WTC11 (cell line): ENCODE data around the gene ZNF789. TPM values are rescaled to one million over a fixed set of nuclear protein-coding genes. Genes with fewer than 3 reads are reported as not detected.

ENCODE experiments used
- CREM ChIP-seq: sonication (generic); formaldehyde crosslinking; IDR thresholded peaks from 2 replicates; pipeline ENCODE4 v1.8.1; 2022; ENCODE audit warnings: mild to moderate bottlenecking, missing genetic modification reagents, moderate library complexity
- ELF4 ChIP-seq: sonication (generic); formaldehyde crosslinking; IDR thresholded peaks from 2 replicates; pipeline ENCODE4 v1.8.1; 2022; ENCODE audit warnings: low read depth, mild to moderate bottlenecking, moderate library complexity, missing genetic modification reagents
- EMX1 ChIP-seq: fragments of 250-450 bp; sonication (Bioruptor Pico); IDR thresholded peaks from 2 replicates; pipeline ENCODE4 v1.8.0; 2021; ENCODE audit warnings: mild to moderate bottlenecking
- GRHL2 ChIP-seq: fragments of 250-450 bp; sonication (Bioruptor Pico); IDR thresholded peaks from 2 replicates; pipeline ENCODE4 v1.8.0; 2022; ENCODE audit warnings: mild to moderate bottlenecking, moderate library complexity; ENCODE audit not compliant: insufficient replicate concordance, severe bottlenecking
- MLX ChIP-seq: sonication (generic); formaldehyde crosslinking; IDR thresholded peaks from 2 replicates; pipeline ENCODE4 v1.8.1; 2023; ENCODE audit warnings: mild to moderate bottlenecking, missing genetic modification reagents, moderate library complexity
- MYBL2 ChIP-seq: sonication (generic); formaldehyde crosslinking; IDR thresholded peaks from 2 replicates; pipeline ENCODE4 v1.8.1; 2023; ENCODE audit warnings: mild to moderate bottlenecking, moderate library complexity, missing genetic modification reagents
- NFYB ChIP-seq: sonication (generic); formaldehyde crosslinking; conservative IDR thresholded peaks from 2 replicates; pipeline ENCODE4 v1.8.0; 2022; ENCODE audit warnings: low read depth, missing genetic modification reagents
- NR3C1 ChIP-seq: sonication (generic); formaldehyde crosslinking; conservative IDR thresholded peaks from 2 replicates; pipeline ENCODE4 v1.8.1; 2023; ENCODE audit warnings: low read depth, mild to moderate bottlenecking, missing genetic modification reagents
- OVOL2 ChIP-seq: fragments of 250-450 bp; sonication (Bioruptor Pico); IDR thresholded peaks from 2 replicates; pipeline ENCODE4 v1.9.0; 2021; ENCODE audit warnings: mild to moderate bottlenecking, borderline replicate concordance
- SOX15 ChIP-seq: fragments of 250-450 bp; sonication (Bioruptor Pico); IDR thresholded peaks from 2 replicates; pipeline ENCODE4 v1.9.0; 2021; ENCODE audit warnings: mild to moderate bottlenecking
- ZBTB43 ChIP-seq: sonication (generic); formaldehyde crosslinking; IDR thresholded peaks from 2 replicates; pipeline ENCODE4 v1.8.1; 2023; ENCODE audit warnings: mild to moderate bottlenecking, missing genetic modification reagents
- ZMAT4 ChIP-seq: fragments of 250-450 bp; sonication (Bioruptor Pico); IDR thresholded peaks from 2 replicates; pipeline ENCODE4 v1.9.0; 2021; ENCODE audit warnings: mild to moderate bottlenecking
- ZNF219 ChIP-seq: sonication (generic); formaldehyde crosslinking; IDR thresholded peaks from 2 replicates; pipeline ENCODE4 v1.8.0; 2023; ENCODE audit warnings: missing genetic modification reagents, mild to moderate bottlenecking, borderline replicate concordance
- ZNF423 ChIP-seq: fragments of 250-450 bp; sonication (Bioruptor Pico); IDR thresholded peaks from 2 replicates; pipeline ENCODE4 v2.1.2; 2022; ENCODE audit warnings: mild to moderate bottlenecking, moderate library complexity
- total RNA-seq: library from RNA; stranded (reverse); gene quantifications from 3 replicates; pipeline ENCODE4 v1.2.3, GENCODE V29; 2021
- TF ChIP-seq, protein P1 (sequence below): fragments of 250-450 bp; sonication (Bioruptor Pico); IDR thresholded peaks from 2 replicates; pipeline ENCODE4 v1.9.0; 2021; ENCODE audit warnings: mild to moderate bottlenecking
- TF ChIP-seq, protein P2 (sequence below): fragments of 200-600 bp; IDR thresholded peaks from 2 replicates; pipeline ENCODE4 v1.8.0; 2022; ENCODE audit warnings: antibody characterized with exemption
- TF ChIP-seq, protein P3 (sequence below): sonication (generic); formaldehyde crosslinking; IDR thresholded peaks from 2 replicates; pipeline ENCODE4 v1.8.0; 2022; ENCODE audit warnings: missing genetic modification reagents
- TF ChIP-seq, protein P4 (sequence below): sonication (generic); formaldehyde crosslinking; IDR thresholded peaks from 2 replicates; pipeline ENCODE4 v1.8.1; 2022; ENCODE audit warnings: missing genetic modification reagents, borderline replicate concordance
- TF ChIP-seq, protein P5 (sequence below): sonication (generic); formaldehyde crosslinking; IDR thresholded peaks from 2 replicates; pipeline ENCODE4 v1.8.1; 2022; ENCODE audit warnings: low read depth, mild to moderate bottlenecking, moderate library complexity, missing genetic modification reagents, borderline replicate concordance
- TF ChIP-seq, protein P6 (sequence below): sonication (generic); formaldehyde crosslinking; IDR thresholded peaks from 2 replicates; pipeline ENCODE4 v1.8.0; 2023; ENCODE audit warnings: mild to moderate bottlenecking, missing genetic modification reagents

The ZNF789 gene
- total RNA-seq, 1 experiment from 2014 or later = 14.0 TPM

DNA sequence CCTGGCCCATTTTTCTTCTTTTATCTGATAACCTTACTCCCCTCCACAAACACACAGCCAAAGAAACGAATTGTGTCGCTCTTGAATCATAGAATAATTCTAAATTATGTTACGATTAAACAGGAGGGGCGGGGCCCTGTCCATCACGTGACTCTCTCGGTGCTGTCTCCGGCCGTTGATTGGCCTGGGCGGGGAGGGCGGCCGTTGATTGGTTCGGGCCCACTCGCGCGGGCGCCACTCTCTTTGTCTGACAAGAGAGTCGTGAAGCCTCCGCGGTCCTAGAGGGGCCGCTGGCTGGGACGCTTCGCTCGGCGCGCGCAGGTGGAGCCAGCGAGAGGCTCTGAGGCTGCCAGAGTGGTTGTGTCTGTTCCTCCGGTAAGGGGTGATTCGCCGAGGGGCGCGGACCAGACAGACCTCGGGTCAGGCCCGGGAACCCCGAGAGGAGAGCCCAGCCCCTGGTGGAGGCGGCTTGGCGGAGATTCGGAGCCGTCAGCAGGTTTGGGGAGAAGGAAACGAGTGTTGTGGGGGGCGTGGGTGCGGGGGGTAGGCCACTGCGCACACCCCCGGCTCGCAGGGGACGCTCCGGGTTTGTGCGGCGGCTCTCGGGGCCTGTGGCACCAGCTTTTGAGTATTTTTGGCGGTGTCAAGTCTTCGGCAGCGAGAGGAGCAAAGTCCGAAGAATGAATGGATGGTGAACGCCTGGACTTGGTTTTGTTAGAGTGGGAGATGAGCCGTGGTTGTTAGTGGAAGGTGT, at the start of gene ZNF789 (continued):
- TF ChIP-seq, protein P1, sequence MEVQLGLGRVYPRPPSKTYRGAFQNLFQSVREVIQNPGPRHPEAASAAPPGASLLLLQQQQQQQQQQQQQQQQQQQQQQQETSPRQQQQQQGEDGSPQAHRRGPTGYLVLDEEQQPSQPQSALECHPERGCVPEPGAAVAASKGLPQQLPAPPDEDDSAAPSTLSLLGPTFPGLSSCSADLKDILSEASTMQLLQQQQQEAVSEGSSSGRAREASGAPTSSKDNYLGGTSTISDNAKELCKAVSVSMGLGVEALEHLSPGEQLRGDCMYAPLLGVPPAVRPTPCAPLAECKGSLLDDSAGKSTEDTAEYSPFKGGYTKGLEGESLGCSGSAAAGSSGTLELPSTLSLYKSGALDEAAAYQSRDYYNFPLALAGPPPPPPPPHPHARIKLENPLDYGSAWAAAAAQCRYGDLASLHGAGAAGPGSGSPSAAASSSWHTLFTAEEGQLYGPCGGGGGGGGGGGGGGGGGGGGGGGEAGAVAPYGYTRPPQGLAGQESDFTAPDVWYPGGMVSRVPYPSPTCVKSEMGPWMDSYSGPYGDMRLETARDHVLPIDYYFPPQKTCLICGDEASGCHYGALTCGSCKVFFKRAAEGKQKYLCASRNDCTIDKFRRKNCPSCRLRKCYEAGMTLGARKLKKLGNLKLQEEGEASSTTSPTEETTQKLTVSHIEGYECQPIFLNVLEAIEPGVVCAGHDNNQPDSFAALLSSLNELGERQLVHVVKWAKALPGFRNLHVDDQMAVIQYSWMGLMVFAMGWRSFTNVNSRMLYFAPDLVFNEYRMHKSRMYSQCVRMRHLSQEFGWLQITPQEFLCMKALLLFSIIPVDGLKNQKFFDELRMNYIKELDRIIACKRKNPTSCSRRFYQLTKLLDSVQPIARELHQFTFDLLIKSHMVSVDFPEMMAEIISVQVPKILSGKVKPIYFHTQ (CRISPR knock-in tag) = no peak
- TF ChIP-seq ELF4 (CRISPR knock-in tag) (no peak), MLX (CRISPR knock-in tag) (no peak), SOX15 (CRISPR knock-in tag) (no peak), ZNF219 (no peak), ZBTB43 (CRISPR knock-in tag) (no peak), ZMAT4 (no peak), NFYB (CRISPR knock-in tag) (peak; percentile 86), NR3C1 (CRISPR knock-in tag) (no peak), ZNF423 (no peak), MYBL2 (CRISPR knock-in tag) (peak; percentile 58; the same call in 1 of the 2 replicates), GRHL2 (CRISPR knock-in tag) (no peak), EMX1 (no peak), OVOL2 (CRISPR knock-in tag) (no peak), CREM (CRISPR knock-in tag) (no peak)
- TF ChIP-seq, protein P2, sequence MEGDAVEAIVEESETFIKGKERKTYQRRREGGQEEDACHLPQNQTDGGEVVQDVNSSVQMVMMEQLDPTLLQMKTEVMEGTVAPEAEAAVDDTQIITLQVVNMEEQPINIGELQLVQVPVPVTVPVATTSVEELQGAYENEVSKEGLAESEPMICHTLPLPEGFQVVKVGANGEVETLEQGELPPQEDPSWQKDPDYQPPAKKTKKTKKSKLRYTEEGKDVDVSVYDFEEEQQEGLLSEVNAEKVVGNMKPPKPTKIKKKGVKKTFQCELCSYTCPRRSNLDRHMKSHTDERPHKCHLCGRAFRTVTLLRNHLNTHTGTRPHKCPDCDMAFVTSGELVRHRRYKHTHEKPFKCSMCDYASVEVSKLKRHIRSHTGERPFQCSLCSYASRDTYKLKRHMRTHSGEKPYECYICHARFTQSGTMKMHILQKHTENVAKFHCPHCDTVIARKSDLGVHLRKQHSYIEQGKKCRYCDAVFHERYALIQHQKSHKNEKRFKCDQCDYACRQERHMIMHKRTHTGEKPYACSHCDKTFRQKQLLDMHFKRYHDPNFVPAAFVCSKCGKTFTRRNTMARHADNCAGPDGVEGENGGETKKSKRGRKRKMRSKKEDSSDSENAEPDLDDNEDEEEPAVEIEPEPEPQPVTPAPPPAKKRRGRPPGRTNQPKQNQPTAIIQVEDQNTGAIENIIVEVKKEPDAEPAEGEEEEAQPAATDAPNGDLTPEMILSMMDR = no peak
- TF ChIP-seq, protein P3, sequence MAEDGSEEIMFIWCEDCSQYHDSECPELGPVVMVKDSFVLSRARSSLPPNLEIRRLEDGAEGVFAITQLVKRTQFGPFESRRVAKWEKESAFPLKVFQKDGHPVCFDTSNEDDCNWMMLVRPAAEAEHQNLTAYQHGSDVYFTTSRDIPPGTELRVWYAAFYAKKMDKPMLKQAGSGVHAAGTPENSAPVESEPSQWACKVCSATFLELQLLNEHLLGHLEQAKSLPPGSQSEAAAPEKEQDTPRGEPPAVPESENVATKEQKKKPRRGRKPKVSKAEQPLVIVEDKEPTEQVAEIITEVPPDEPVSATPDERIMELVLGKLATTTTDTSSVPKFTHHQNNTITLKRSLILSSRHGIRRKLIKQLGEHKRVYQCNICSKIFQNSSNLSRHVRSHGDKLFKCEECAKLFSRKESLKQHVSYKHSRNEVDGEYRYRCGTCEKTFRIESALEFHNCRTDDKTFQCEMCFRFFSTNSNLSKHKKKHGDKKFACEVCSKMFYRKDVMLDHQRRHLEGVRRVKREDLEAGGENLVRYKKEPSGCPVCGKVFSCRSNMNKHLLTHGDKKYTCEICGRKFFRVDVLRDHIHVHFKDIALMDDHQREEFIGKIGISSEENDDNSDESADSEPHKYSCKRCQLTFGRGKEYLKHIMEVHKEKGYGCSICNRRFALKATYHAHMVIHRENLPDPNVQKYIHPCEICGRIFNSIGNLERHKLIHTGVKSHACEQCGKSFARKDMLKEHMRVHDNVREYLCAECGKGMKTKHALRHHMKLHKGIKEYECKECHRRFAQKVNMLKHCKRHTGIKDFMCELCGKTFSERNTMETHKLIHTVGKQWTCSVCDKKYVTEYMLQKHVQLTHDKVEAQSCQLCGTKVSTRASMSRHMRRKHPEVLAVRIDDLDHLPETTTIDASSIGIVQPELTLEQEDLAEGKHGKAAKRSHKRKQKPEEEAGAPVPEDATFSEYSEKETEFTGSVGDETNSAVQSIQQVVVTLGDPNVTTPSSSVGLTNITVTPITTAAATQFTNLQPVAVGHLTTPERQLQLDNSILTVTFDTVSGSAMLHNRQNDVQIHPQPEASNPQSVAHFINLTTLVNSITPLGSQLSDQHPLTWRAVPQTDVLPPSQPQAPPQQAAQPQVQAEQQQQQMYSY (CRISPR knock-in tag) = no peak
- TF ChIP-seq, protein P4, sequence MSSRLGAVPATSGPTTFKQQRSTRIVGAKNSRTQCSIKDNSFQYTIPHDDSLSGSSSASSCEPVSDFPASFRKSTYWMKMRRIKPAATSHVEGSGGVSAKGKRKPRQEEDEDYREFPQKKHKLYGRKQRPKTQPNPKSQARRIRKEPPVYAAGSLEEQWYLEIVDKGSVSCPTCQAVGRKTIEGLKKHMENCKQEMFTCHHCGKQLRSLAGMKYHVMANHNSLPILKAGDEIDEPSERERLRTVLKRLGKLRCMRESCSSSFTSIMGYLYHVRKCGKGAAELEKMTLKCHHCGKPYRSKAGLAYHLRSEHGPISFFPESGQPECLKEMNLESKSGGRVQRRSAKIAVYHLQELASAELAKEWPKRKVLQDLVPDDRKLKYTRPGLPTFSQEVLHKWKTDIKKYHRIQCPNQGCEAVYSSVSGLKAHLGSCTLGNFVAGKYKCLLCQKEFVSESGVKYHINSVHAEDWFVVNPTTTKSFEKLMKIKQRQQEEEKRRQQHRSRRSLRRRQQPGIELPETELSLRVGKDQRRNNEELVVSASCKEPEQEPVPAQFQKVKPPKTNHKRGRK (CRISPR knock-in tag) = no peak
- TF ChIP-seq, protein P5, sequence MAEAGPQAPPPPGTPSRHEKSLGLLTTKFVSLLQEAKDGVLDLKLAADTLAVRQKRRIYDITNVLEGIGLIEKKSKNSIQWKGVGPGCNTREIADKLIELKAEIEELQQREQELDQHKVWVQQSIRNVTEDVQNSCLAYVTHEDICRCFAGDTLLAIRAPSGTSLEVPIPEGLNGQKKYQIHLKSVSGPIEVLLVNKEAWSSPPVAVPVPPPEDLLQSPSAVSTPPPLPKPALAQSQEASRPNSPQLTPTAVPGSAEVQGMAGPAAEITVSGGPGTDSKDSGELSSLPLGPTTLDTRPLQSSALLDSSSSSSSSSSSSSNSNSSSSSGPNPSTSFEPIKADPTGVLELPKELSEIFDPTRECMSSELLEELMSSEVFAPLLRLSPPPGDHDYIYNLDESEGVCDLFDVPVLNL (CRISPR knock-in tag) = no peak
- TF ChIP-seq, protein P6, sequence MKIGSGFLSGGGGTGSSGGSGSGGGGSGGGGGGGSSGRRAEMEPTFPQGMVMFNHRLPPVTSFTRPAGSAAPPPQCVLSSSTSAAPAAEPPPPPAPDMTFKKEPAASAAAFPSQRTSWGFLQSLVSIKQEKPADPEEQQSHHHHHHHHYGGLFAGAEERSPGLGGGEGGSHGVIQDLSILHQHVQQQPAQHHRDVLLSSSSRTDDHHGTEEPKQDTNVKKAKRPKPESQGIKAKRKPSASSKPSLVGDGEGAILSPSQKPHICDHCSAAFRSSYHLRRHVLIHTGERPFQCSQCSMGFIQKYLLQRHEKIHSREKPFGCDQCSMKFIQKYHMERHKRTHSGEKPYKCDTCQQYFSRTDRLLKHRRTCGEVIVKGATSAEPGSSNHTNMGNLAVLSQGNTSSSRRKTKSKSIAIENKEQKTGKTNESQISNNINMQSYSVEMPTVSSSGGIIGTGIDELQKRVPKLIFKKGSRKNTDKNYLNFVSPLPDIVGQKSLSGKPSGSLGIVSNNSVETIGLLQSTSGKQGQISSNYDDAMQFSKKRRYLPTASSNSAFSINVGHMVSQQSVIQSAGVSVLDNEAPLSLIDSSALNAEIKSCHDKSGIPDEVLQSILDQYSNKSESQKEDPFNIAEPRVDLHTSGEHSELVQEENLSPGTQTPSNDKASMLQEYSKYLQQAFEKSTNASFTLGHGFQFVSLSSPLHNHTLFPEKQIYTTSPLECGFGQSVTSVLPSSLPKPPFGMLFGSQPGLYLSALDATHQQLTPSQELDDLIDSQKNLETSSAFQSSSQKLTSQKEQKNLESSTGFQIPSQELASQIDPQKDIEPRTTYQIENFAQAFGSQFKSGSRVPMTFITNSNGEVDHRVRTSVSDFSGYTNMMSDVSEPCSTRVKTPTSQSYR (CRISPR knock-in tag) = 0 out of 2 replicates have a peak, but pooled peaks have one; percentile 30
